Upper lobe of left lung (tissue), 6 donors: ENCODE data around the gene NCOA1. TPM values are rescaled to one million over a fixed set of nuclear protein-coding genes. Genes with fewer than 3 reads are reported as not detected.

Experiments used
- ATAC-seq, 2 donors: fragments of 200-7000 bp; cut with Tn5 transposase; one replicate each; pipeline ENCODE4 v1.9.1; 2022; ENCODE audit warnings: mild to moderate bottlenecking in 2 of 2, moderate library complexity in 2 of 2; ENCODE audit not compliant: low FRiP score in 2 of 2
- DNase-seq, 2 donors: peaks; one replicate each; pipeline ENCODE4 v3.0.0-alpha.2; 2019 to 2020
- H3K27ac ChIP-seq, 4 donors: fragments of 200-600 bp; sonication (generic); one replicate each; pipeline ENCODE4 v1.5.1; 2016 to 2019
- H3K27me3 ChIP-seq, 4 donors: fragments of 200-600 bp; sonication (generic); one replicate each; pipeline ENCODE4 v1.5.1; 2017 to 2019
- H3K36me3 ChIP-seq, 4 donors: fragments of 200-600 bp; sonication (generic); one replicate each; pipeline ENCODE4 v1.5.1; 2016 to 2019
- H3K4me1 ChIP-seq, 4 donors: fragments of 200-600 bp; sonication (generic); one replicate each; pipeline ENCODE4 v1.5.1; 2018 to 2019
- H3K4me3 ChIP-seq, 4 donors: fragments of 200-600 bp; sonication (generic); one replicate each; pipeline ENCODE4 v1.5.1; 2017 to 2019; ENCODE audit warnings: mild to moderate bottlenecking in 2 of 4, moderate library complexity in 1 of 4
- H3K9me3 ChIP-seq, 4 donors: fragments of 200-600 bp; sonication (generic); one replicate each; pipeline ENCODE4 v1.5.1; 2018 to 2019
- CTCF ChIP-seq, 6 experiments: fragments of 450-650 bp in 4 of 6; fragments of 200-600 bp in 2 of 6; sonication (generic) in 2 of 6; IDR thresholded peaks; one replicate each; pipeline ENCODE4 v1.5.1; 2016 to 2019; ENCODE audit warnings: antibody characterized with exemption in 6 of 6
- EP300 ChIP-seq, 4 donors: sonication (generic); formaldehyde crosslinking; IDR thresholded peaks; one replicate each; pipeline ENCODE4 v1.5.1; 2017; ENCODE audit warnings: antibody characterized with exemption in 4 of 4, control low read depth in 2 of 4
- POLR2A ChIP-seq, 4 donors: fragments of 450-650 bp; IDR thresholded peaks; one replicate each; pipeline ENCODE4 v1.5.1; 2016 to 2017; ENCODE audit warnings: antibody characterized with exemption in 4 of 4, mild to moderate bottlenecking in 2 of 4
- POLR2AphosphoS5 ChIP-seq, 2 donors: sonication (generic); formaldehyde crosslinking; IDR thresholded peaks; one replicate each; pipeline ENCODE4 v1.5.1; 2017; ENCODE audit warnings: antibody characterized with exemption in 2 of 2
- whole genome bisulfite sequencing, 2 donors: methylation state at CpG; one replicate each; pipeline ENCODE4 v1.1.5; 2017 to 2018; 5-methylcytosine and 5-hydroxymethylcytosine counted together
- total RNA-seq, 6 donors: library from RNA; depleted of rRNA in 4 of 6; stranded (reverse); fragments of >200 nt in 4 of 6; gene quantifications; one replicate each; pipeline versions ENCODE4 v1.1.0 to v1.2.1, GENCODE V29; 2016 to 2021
- donor health status: DM: no; HTN: no; CAD: no; lungs with moderate emphysema.
- donor health status: DM: no; HTN: yes; CAD: no; lungs with severe emphysema.

Gene NCOA1
- total RNA-seq, 6 donors from 2014 or later = 38.3 to 68.1 (median 42.5) TPM

DNA sequence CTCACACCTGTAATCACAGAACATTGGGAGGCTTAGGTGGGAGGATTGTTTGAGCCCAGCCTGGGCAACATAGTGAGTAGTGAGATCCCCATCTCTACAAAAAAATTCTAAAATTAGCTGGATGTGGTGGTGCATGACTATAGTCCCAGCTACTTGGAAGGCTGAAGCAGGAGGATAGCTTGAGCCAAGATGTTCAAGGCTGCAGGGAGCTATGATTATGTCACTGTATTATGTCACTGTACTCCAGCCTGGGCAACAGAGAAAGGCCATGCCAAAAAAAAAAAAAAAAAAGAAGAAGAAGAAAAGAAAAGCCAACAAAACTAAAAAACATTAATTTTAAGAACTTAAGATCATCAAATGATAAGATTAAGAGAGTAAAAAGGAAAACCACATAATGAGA, 17.4 kb upstream of the NCOA1 start:
- Histone ChIP-seq H3K4me3 (no peak overlapping the region), H3K27ac (no peak overlapping the region), H3K27me3 (no peaks in the 10 kb centered on the region), H3K4me1 (no peaks in the 10 kb centered on the region), H3K9me3 (no peaks in the 10 kb centered on the region), H3K36me3 (no peaks in the 10 kb centered on the region)
- TF ChIP-seq POLR2AphosphoS5 (IDR thresholded peaks at IDR 0.05) (no peak), CTCF (IDR thresholded peaks at IDR 0.05) (no peak), POLR2A (IDR thresholded peaks at IDR 0.05) (no peak), EP300 (IDR thresholded peaks at IDR 0.05) (no peak)
- peak in 1 of 2 donors; percentile 61 for ATAC-seq
- no peak for DNase-seq

GRCh38 chr2:24474053-24474452, 17.0 kb upstream of the NCOA1 start:
- H3K27me3 ChIP-seq = no peaks in the 10 kb centered on the region
- H3K4me3 ChIP-seq = no peak overlapping the region
- H3K9me3 ChIP-seq = no peaks in the 10 kb centered on the region
- no peak for DNase-seq
- ATAC-seq = no peak
- no peak overlapping the region for H3K27ac ChIP-seq
- WGBS, 2 donors = 83 to 94% methylated on average over 5 of the region's 5 CpGs
- TF ChIP-seq CTCF (IDR thresholded peaks at IDR 0.05) (no peak), EP300 (IDR thresholded peaks at IDR 0.05) (no peak), POLR2A (IDR thresholded peaks at IDR 0.05) (no peak), POLR2AphosphoS5 (IDR thresholded peaks at IDR 0.05) (no peak)
- no peaks in the 10 kb centered on the region for H3K36me3 ChIP-seq
- H3K4me1 ChIP-seq = no peaks in the 10 kb centered on the region

DNA sequence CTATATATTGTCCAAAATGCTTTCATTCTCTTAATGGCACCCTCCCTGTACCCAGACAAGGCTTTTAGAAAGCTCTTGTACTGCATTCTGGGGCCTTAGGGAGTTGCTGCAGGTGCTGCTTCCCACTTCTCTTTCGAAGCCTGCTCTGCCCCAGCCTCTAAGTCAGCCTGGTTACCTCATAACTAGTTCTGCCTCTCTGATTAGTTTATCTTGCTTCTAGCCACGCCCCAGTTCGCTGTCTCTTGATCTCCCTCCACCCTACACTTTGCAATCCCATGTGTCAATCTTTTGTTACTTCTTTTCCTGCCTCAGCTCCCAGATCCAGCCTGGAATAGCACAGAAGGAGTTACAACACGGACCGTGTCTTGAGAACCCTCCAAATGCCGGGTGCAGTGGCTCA, 13.8 kb upstream of the NCOA1 start:
- DNase-seq = no peak
- no peak overlapping the region for H3K4me3 ChIP-seq
- TF ChIP-seq EP300 (IDR thresholded peaks at IDR 0.05) (no peak), POLR2AphosphoS5 (IDR thresholded peaks at IDR 0.05) (no peak), CTCF (IDR thresholded peaks at IDR 0.05) (no peak), POLR2A (IDR thresholded peaks at IDR 0.05) (no peak)
- H3K27ac ChIP-seq = no peak overlapping the region
- WGBS, 2 donors = 59 to 66% methylated on average over 6 of the region's 6 CpGs
- H3K27me3 ChIP-seq = no peaks in the 10 kb centered on the region
- H3K9me3 ChIP-seq = no peaks in the 10 kb centered on the region
- ATAC-seq = no peak
- H3K36me3 ChIP-seq = no peaks in the 10 kb centered on the region
- H3K4me1 ChIP-seq = peaks cover 0 to 7% (median 6%) of the 10 kb centered on the region in 4 donors

DNA sequence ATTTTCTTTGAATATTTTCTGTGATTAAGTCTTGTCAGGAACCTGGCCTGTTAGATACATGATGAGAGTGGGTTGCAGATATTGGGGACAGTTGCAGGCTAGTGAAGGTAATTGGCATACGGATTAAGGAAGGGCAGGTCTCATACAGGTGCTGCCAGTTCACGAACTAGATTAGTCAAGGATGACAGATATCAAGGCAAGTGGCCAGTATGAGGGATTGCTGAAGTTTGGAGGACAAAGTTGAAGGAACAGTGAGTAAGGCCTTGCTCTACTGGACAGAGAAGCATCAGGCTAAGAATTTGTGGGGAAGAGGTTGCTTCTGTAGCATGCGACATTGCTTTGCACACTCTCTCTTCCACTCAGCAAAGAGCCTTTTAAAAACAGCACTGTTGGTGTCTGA, 12.8 kb upstream of the NCOA1 start:
- Histone ChIP-seq H3K9me3 (no peaks in the 10 kb centered on the region), H3K27ac (no peak overlapping the region), H3K4me1 (peaks cover 0 to 16% (median 14%) of the 10 kb centered on the region in 4 donors), H3K27me3 (no peaks in the 10 kb centered on the region), H3K4me3 (no peak overlapping the region), H3K36me3 (no peaks in the 10 kb centered on the region)
- TF ChIP-seq POLR2A (IDR thresholded peaks at IDR 0.05) = no peak
- TF ChIP-seq POLR2AphosphoS5 (IDR thresholded peaks at IDR 0.05) = no peak
- TF ChIP-seq EP300 (IDR thresholded peaks at IDR 0.05) = no peak
- no peak for TF ChIP-seq CTCF (IDR thresholded peaks at IDR 0.05)
- ATAC-seq (no peak), DNase-seq (no peak)
- WGBS, 2 donors = 89 to 91% methylated on average over 3 of the region's 3 CpGs

DNA sequence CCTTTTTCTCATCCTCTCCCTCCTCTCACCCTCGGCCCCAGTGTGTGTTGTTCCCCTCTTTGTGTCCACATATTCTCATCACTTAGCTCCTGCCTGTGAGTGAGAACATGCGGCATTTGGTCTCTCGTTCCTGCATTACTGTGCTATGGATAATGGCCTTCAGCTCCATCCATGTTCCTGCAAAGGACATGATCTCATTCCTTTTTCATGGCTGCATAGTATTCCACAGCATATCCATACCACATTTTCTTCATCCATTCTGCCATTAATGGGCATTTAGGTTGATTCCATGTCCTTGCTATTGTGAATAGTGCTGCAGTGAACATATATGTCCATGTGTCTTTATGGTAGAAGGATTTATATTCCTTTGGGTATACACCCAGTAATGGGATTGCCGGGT, 10.8 kb upstream of the NCOA1 start:
- no peaks in the 10 kb centered on the region for H3K36me3 ChIP-seq
- no peak overlapping the region for H3K4me3 ChIP-seq
- no peak overlapping the region for H3K27ac ChIP-seq
- DNase-seq = no peak
- peaks cover 0 to 16% (median 14%) of the 10 kb centered on the region in 4 donors for H3K4me1 ChIP-seq
- H3K27me3 ChIP-seq = no peaks in the 10 kb centered on the region
- H3K9me3 ChIP-seq = no peaks in the 10 kb centered on the region
- no peak for ATAC-seq
- WGBS, 2 donors = 92 to 97% methylated on average over 4 of the region's 4 CpGs
- TF ChIP-seq POLR2A (IDR thresholded peaks at IDR 0.05) = no peak
- no peak for TF ChIP-seq EP300 (IDR thresholded peaks at IDR 0.05)
- no peak for TF ChIP-seq CTCF (IDR thresholded peaks at IDR 0.05)
- no peak for TF ChIP-seq POLR2AphosphoS5 (IDR thresholded peaks at IDR 0.05)
